ENCODE data around the gene RNF43. TPM values are rescaled to one million over a fixed set of nuclear protein-coding genes. Genes with fewer than 3 reads are reported as not detected.

The RNF43 gene
- total and polyA plus RNA-seq, 3 experiments from 2014 or later, result 0.47 to 1.4 (median 1.2) TPM

DNA sequence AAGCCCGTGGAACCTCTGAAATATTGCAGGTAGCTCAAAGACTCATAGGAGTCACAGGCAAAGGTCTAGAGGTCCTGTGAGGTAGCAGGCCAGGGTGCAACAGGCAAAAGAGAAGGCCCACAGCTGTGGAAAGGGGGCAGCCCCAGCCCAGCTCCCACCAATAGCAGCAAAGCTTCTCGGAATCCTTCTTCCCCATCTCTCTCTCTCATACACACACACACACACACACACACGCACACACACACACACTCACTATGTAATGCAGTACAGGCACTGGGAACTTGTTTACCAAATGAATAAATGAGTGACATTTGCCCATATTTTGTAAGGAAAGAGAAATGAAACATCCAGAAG is 48.5 kb downstream of the RNF43 start:
- Mint-ChIP-seq H3K4me3 (peak overlapping the region in 2 of 7 donors; percentile 27 to 53), H3K4me1 (peaks cover 25 to 45% (median 38%) of the 10 kb centered on the region in 3 donors), H3K9me3 (no peaks in the 10 kb centered on the region), H3K36me3 (peaks cover 0 to 8% (median 2%) of the 10 kb centered on the region in 3 donors), H3K27ac (peak overlapping the region in 4 of 8 donors; percentile 38 to 83 (median 76)), H3K27me3 (no peaks in the 10 kb centered on the region)
- POLR2A ChIA-PET, result no interaction called here
- H3K27me3 ChIP-seq (ENCODE audit: insufficient read depth, low read length, poor library complexity, severe bottlenecking), result no peaks in the 10 kb centered on the region
- no peak overlapping the region for H3K4me3 ChIP-seq (ENCODE audit: low read length)
- CTCF ChIA-PET, result interaction anchor here (1.3 to 1.9 kb wide), 3 partner anchors 17 to 51 kb away, joined by 3 to 11 read pairs (median 6); partner anchors contain the start of gene SUPT4H1
- no peak for DNase-seq
- H3K9me3 ChIP-seq (ENCODE audit: low read length), result no peaks in the 10 kb centered on the region
- H3K36me3 ChIP-seq (ENCODE audit: insufficient read depth, low read length), result no peaks in the 10 kb centered on the region
- H3K4me1 ChIP-seq (ENCODE audit: insufficient read depth, low read length), result peaks cover 13% of the 10 kb centered on the region
- no peak overlapping the region for H3K27ac ChIP-seq (ENCODE audit: low read depth, low read length)

Other genes starting within 250 kb of the RNF43 start
- gene EPX, start 224.8 kb downstream of the RNF43 start, total RNA-seq, result not detected
- not detected for gene EPX, start 224.8 kb downstream of the RNF43 start, polyA plus RNA-seq
- gene MKS1, start 198.3 kb downstream of the RNF43 start, total RNA-seq, result 10 to 100 TPM; 26.2 to 33.9 TPM
- gene MKS1, start 198.3 kb downstream of the RNF43 start, polyA plus RNA-seq, result 10.7 TPM
- not detected for gene LPO, start 178.9 kb downstream of the RNF43 start, total RNA-seq
- not detected for gene LPO, start 178.9 kb downstream of the RNF43 start, polyA plus RNA-seq
- gene MPO, start 136.6 kb downstream of the RNF43 start, total RNA-seq, result not detected
- gene MPO, start 136.6 kb downstream of the RNF43 start, polyA plus RNA-seq, result not detected
- 10 to 100 TPM; 14.4 to 15.0 TPM for gene TSPOAP1, start 88.7 kb downstream of the RNF43 start, total RNA-seq
- gene TSPOAP1, start 88.7 kb downstream of the RNF43 start, polyA plus RNA-seq, result 4.0 TPM
- gene SUPT4H1, start 65.3 kb downstream of the RNF43 start, total RNA-seq, result 100 to 1,000 TPM; 145 to 149 TPM
- gene SUPT4H1, start 65.3 kb downstream of the RNF43 start, polyA plus RNA-seq, result 97.5 TPM
- 1 to 10 TPM; 5.4 to 5.5 TPM for gene HSF5, start 70.9 kb upstream of the RNF43 start, total RNA-seq
- 0.76 TPM for gene HSF5, start 70.9 kb upstream of the RNF43 start, polyA plus RNA-seq
- 10 to 100 TPM; 90.2 to 91.8 TPM for gene MTMR4, start 97.1 kb upstream of the RNF43 start, total RNA-seq
- gene MTMR4, start 97.1 kb upstream of the RNF43 start, polyA plus RNA-seq, result 23.3 TPM

Data from CD8-positive, alpha-beta memory T cell (primary cell).